Choroid plexus epithelial cell (primary cell): ENCODE results near the gene SOX10.
A peak's percentile ranks its signal among the peaks of the same experiment; 100 is the strongest.
"Not testable (repeated sequence)": the region's sequence is repeated elsewhere in the genome, so short reads cannot be mapped to it uniquely, and the experiment has no call there.

Experiments
- DNase-seq: peaks from one replicate; pipeline ENCODE4 v3.0.0-alpha.2; 2010; ENCODE audit warnings: low read depth
- H3K4me3 ChIP-seq: 2 replicates; pipeline ENCODE4 v1.5.1; 2011; ENCODE audit warnings: low read depth, mild to moderate bottlenecking, control low read depth, low read length, moderate library complexity
- CTCF ChIP-seq: conservative IDR thresholded peaks from 2 replicates; pipeline ENCODE4 v1.5.1; 2011; ENCODE audit warnings: low read depth, mild to moderate bottlenecking, control low read depth, inconsistent platforms, low read length, moderate library complexity

Gene SOX10

GRCh38 chr22:37967637-37968451 lies 16.5 kb downstream of the SOX10 start:
- no peak for TF ChIP-seq CTCF
- no peak for DNase-seq

GRCh38 chr22:37967147-37967546 lies 17.2 kb downstream of the SOX10 start:
- DNase-seq: no peak
- TF ChIP-seq CTCF: no peak
- H3K4me3 ChIP-seq: no peak overlapping the region

More at GRCh38 chr22:37967637-37968451, 16.5 kb downstream of the SOX10 start:
- no peak overlapping the region for H3K4me3 ChIP-seq

- peak; percentile 68 for DNase-seq
- no peak overlapping the region for H3K4me3 ChIP-seq
Observed at GRCh38 chr22:37965940-37966664, 18.3 kb downstream of the SOX10 start.

GRCh38 chr22:37961062-37961461 lies 23.3 kb downstream of the SOX10 start:
- no peak overlapping the region for H3K4me3 ChIP-seq
- DNase-seq: no peak
- no peak for TF ChIP-seq CTCF

More at GRCh38 chr22:37965940-37966664, 18.3 kb downstream of the SOX10 start:
- no peak for TF ChIP-seq CTCF

GRCh38 chr22:37959231-37959825 lies 25.0 kb downstream of the SOX10 start:
- DNase-seq: no peak
- TF ChIP-seq CTCF: no peak
- H3K4me3 ChIP-seq: no peak overlapping the region

- no peak overlapping the region for H3K4me3 ChIP-seq
- TF ChIP-seq CTCF: no peak
- DNase-seq: no peak
Observed at GRCh38 chr22:37957232-37957631, 27.1 kb downstream of the SOX10 start.

GRCh38 chr22:37955825-37956397 lies 28.4 kb downstream of the SOX10 start:
- not testable (repeated sequence) for H3K4me3 ChIP-seq

More at GRCh38 chr22:37955825-37956397, 28.4 kb downstream of the SOX10 start:
- DNase-seq: not testable (repeated sequence)
